HepG2 (cell line): ENCODE measurements around the gene ZFP36L2. TPM values are rescaled to one million over a fixed set of nuclear protein-coding genes. Genes with fewer than 3 reads are reported as not detected.

Experiments used
- ATF4 ChIP-seq, 2 experiments: fragments of 450-650 bp in 1 of 2; sonication (generic) in 1 of 2; formaldehyde crosslinking; IDR thresholded peaks; 2 replicates each; pipeline versions ENCODE4 v1.5.0 to v1.8.0; 2020 to 2022; ENCODE audit warnings: mild to moderate bottlenecking in 1 of 2, missing genetic modification reagents in 1 of 2
- BRCA1 ChIP-seq: sonication (generic); formaldehyde crosslinking; IDR thresholded peaks from 2 replicates; pipeline ENCODE4 v1.4.0; 2020; ENCODE audit warnings: missing genetic modification reagents
- DPF2 ChIP-seq: sonication (generic); formaldehyde crosslinking; IDR thresholded peaks from 2 replicates; pipeline ENCODE4 v1.4.0; 2020; ENCODE audit warnings: mild to moderate bottlenecking, low read depth, missing genetic modification reagents, borderline replicate concordance
- GATAD1 ChIP-seq: IDR thresholded peaks from 2 replicates; pipeline ENCODE4 v1.6.1; 2016; ENCODE audit warnings: missing genetic modification reagents, missing compliant biosample characterization
- KLF15 ChIP-seq: sonication (generic); formaldehyde crosslinking; IDR thresholded peaks from 2 replicates; pipeline ENCODE4 v1.8.1; 2023; ENCODE audit warnings: borderline replicate concordance, mild to moderate bottlenecking, inconsistent platforms, missing genetic modification reagents, mixed read lengths
- MLLT10 ChIP-seq: sonication (generic); formaldehyde crosslinking; IDR thresholded peaks from 2 replicates; pipeline ENCODE4 v1.4.0; 2020; ENCODE audit warnings: missing genetic modification reagents
- POLR2A ChIP-seq, 2 experiments: IDR thresholded peaks; 2 replicates each; pipeline ENCODE4 v1.6.1; 2011; ENCODE audit warnings: low read depth in 2 of 2, low read length in 2 of 2, mild to moderate bottlenecking in 1 of 2, moderate library complexity in 1 of 2; ENCODE audit not compliant: insufficient read depth in 1 of 2
- RBFOX2 ChIP-seq: fragments of 200-400 bp; formaldehyde crosslinking; IDR thresholded peaks from 2 replicates; pipeline ENCODE4 v1.6.1; 2017; ENCODE audit warnings: low read depth, mild to moderate bottlenecking, low read length
- SMYD3 ChIP-seq: sonication (generic); formaldehyde crosslinking; IDR thresholded peaks from 2 replicates; pipeline ENCODE4 v1.8.1; 2023; ENCODE audit warnings: mild to moderate bottlenecking, missing genetic modification reagents
- STAG1 ChIP-seq: sonication (generic); formaldehyde crosslinking; IDR thresholded peaks from 2 replicates; pipeline ENCODE4 v1.4.0; 2020; ENCODE audit warnings: missing genetic modification reagents
- XBP1 ChIP-seq: sonication (generic); formaldehyde crosslinking; IDR thresholded peaks from 2 replicates; pipeline ENCODE4 v1.5.0; 2020; ENCODE audit warnings: missing genetic modification reagents
- YEATS4 ChIP-seq: sonication (generic); formaldehyde crosslinking; IDR thresholded peaks from 2 replicates; pipeline ENCODE4 v1.4.0; 2020; ENCODE audit warnings: missing genetic modification reagents, borderline replicate concordance
- ZNF235 ChIP-seq: sonication (generic); formaldehyde crosslinking; IDR thresholded peaks from 2 replicates; pipeline ENCODE4 v1.8.1; 2023; ENCODE audit warnings: mild to moderate bottlenecking, missing genetic modification reagents, borderline replicate concordance
- ZSCAN30 ChIP-seq: sonication (generic); formaldehyde crosslinking; IDR thresholded peaks from 2 replicates; pipeline ENCODE4 v1.5.0; 2020; ENCODE audit warnings: mild to moderate bottlenecking, missing genetic modification reagents
- polyA plus RNA-seq, 8 experiments: library from polyadenylated mRNA; depleted of rRNA in 3 of 8; stranded (reverse) in 7 of 8; unstranded in 1 of 8; fragments of >200 nt; fragmentation: Illumina TruSeq in 4 of 8; extraction: Trizol in 4 of 8; gene quantifications; 2 replicates each; pipeline versions ENCODE4 v1.2.1 to v1.2.3, GENCODE V29; 2011 to 2016; ENCODE audit warnings: low read depth in 4 of 8, missing spikeins in 1 of 8, mixed read lengths in 1 of 8; ENCODE audit not compliant: insufficient read depth in 1 of 8
- total RNA-seq, 5 experiments: library from RNA; depleted of rRNA; stranded (reverse); fragments of >200 nt; fragmentation: Illumina TruSeq; extraction: Trizol; gene quantifications; 2 replicates each; pipeline ENCODE4 v1.2.3, GENCODE V29; 2016; ENCODE audit warnings: low read depth in 1 of 5
- TF ChIP-seq, protein P1 (sequence below): sonication (generic); formaldehyde crosslinking; IDR thresholded peaks from 2 replicates; pipeline ENCODE4 v1.5.0; 2020; ENCODE audit warnings: missing genetic modification reagents
- TF ChIP-seq, protein P2 (sequence below): sonication (generic); formaldehyde crosslinking; IDR thresholded peaks from 2 replicates; pipeline ENCODE4 v1.4.0; 2020; ENCODE audit warnings: missing genetic modification reagents, mild to moderate bottlenecking, borderline replicate concordance
- TF ChIP-seq, protein P3 (sequence below): sonication (generic); formaldehyde crosslinking; IDR thresholded peaks from 2 replicates; pipeline ENCODE4 v1.4.0; 2020; ENCODE audit warnings: mild to moderate bottlenecking, missing genetic modification reagents, borderline replicate concordance
- TF ChIP-seq, protein P4 (sequence below): sonication (generic); formaldehyde crosslinking; IDR thresholded peaks from 2 replicates; pipeline ENCODE4 v1.4.0; 2020; ENCODE audit warnings: missing genetic modification reagents; ENCODE audit errors: not compliant biosample characterization
- TF ChIP-seq, protein P5 (sequence below): sonication (generic); formaldehyde crosslinking; IDR thresholded peaks from 2 replicates; pipeline ENCODE4 v1.5.1; 2020; ENCODE audit warnings: mild to moderate bottlenecking, missing genetic modification reagents, moderate library complexity

The ZFP36L2 gene
- total and polyA plus RNA-seq, 2 of the 13 experiments (the other 11 are each of a cell fraction or from before 2014, with no cell fraction given): 11.2 to 21.8 TPM

GRCh38 chr2:43223521-43224001 is 2.8 kb downstream of the ZFP36L2 start (continued):
- TF ChIP-seq, protein P1, sequence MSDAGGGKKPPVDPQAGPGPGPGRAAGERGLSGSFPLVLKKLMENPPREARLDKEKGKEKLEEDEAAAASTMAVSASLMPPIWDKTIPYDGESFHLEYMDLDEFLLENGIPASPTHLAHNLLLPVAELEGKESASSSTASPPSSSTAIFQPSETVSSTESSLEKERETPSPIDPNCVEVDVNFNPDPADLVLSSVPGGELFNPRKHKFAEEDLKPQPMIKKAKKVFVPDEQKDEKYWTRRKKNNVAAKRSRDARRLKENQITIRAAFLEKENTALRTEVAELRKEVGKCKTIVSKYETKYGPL: 0 out of 2 replicates have a peak, but pooled peaks have one; percentile 22
- TF ChIP-seq, protein P2, sequence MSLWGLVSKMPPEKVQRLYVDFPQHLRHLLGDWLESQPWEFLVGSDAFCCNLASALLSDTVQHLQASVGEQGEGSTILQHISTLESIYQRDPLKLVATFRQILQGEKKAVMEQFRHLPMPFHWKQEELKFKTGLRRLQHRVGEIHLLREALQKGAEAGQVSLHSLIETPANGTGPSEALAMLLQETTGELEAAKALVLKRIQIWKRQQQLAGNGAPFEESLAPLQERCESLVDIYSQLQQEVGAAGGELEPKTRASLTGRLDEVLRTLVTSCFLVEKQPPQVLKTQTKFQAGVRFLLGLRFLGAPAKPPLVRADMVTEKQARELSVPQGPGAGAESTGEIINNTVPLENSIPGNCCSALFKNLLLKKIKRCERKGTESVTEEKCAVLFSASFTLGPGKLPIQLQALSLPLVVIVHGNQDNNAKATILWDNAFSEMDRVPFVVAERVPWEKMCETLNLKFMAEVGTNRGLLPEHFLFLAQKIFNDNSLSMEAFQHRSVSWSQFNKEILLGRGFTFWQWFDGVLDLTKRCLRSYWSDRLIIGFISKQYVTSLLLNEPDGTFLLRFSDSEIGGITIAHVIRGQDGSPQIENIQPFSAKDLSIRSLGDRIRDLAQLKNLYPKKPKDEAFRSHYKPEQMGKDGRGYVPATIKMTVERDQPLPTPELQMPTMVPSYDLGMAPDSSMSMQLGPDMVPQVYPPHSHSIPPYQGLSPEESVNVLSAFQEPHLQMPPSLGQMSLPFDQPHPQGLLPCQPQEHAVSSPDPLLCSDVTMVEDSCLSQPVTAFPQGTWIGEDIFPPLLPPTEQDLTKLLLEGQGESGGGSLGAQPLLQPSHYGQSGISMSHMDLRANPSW (CRISPR knock-in tag): no peak
- 0 out of 2 replicates have a peak, but pooled peaks have one; percentile 23 for TF ChIP-seq YEATS4 (CRISPR knock-in tag)
- TF ChIP-seq, protein P3, sequence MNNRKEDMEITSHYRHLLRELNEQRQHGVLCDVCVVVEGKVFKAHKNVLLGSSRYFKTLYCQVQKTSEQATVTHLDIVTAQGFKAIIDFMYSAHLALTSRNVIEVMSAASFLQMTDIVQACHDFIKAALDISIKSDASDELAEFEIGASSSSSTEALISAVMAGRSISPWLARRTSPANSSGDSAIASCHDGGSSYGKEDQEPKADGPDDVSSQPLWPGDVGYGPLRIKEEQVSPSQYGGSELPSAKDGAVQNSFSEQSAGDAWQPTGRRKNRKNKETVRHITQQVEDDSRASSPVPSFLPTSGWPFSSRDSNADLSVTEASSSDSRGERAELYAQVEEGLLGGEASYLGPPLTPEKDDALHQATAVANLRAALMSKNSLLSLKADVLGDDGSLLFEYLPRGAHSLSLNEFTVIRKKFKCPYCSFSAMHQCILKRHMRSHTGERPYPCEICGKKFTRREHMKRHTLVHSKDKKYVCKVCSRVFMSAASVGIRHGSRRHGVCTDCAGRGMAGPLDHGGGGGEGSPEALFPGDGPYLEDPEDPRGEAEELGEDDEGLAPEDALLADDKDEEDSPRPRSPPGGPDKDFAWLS: no peak
- TF ChIP-seq, protein P4, sequence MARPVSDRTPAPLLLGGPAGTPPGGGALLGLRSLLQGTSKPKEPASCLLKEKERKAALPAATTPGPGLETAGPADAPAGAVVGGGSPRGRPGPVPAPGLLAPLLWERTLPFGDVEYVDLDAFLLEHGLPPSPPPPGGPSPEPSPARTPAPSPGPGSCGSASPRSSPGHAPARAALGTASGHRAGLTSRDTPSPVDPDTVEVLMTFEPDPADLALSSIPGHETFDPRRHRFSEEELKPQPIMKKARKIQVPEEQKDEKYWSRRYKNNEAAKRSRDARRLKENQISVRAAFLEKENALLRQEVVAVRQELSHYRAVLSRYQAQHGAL: no peak
- no peak for TF ChIP-seq MLLT10 (CRISPR knock-in tag)
- TF ChIP-seq BRCA1 (CRISPR knock-in tag): 0 out of 2 replicates have a peak, but pooled peaks have one; percentile 48
- TF ChIP-seq, protein P5, sequence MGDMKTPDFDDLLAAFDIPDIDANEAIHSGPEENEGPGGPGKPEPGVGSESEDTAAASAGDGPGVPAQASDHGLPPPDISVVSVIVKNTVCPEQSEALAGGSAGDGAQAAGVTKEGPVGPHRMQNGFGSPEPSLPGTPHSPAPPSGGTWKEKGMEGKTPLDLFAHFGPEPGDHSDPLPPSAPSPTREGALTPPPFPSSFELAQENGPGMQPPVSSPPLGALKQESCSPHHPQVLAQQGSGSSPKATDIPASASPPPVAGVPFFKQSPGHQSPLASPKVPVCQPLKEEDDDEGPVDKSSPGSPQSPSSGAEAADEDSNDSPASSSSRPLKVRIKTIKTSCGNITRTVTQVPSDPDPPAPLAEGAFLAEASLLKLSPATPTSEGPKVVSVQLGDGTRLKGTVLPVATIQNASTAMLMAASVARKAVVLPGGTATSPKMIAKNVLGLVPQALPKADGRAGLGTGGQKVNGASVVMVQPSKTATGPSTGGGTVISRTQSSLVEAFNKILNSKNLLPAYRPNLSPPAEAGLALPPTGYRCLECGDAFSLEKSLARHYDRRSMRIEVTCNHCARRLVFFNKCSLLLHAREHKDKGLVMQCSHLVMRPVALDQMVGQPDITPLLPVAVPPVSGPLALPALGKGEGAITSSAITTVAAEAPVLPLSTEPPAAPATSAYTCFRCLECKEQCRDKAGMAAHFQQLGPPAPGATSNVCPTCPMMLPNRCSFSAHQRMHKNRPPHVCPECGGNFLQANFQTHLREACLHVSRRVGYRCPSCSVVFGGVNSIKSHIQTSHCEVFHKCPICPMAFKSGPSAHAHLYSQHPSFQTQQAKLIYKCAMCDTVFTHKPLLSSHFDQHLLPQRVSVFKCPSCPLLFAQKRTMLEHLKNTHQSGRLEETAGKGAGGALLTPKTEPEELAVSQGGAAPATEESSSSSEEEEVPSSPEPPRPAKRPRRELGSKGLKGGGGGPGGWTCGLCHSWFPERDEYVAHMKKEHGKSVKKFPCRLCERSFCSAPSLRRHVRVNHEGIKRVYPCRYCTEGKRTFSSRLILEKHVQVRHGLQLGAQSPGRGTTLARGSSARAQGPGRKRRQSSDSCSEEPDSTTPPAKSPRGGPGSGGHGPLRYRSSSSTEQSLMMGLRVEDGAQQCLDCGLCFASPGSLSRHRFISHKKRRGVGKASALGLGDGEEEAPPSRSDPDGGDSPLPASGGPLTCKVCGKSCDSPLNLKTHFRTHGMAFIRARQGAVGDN (CRISPR knock-in tag): no peak
- no peak for TF ChIP-seq ZNF235 (CRISPR knock-in tag)
- TF ChIP-seq ZSCAN30 (CRISPR knock-in tag): no peak
- peak in 1 of 2 experiments; percentile 26; a peak in 1 of 4 replicates for TF ChIP-seq POLR2A (IDR thresholded peaks at IDR 0.05; ENCODE audit: insufficient read depth in 1 of 2, low read depth in 2 of 2, low read length in 2 of 2)
- no peak for TF ChIP-seq ATF4 (CRISPR knock-in tag; IDR thresholded peaks at IDR 0.05)
- TF ChIP-seq STAG1 (CRISPR knock-in tag): no peak
- TF ChIP-seq XBP1 (CRISPR knock-in tag): no peak
- no peak for TF ChIP-seq DPF2 (CRISPR knock-in tag)
- no peak for TF ChIP-seq GATAD1 (CRISPR knock-in tag)
- no peak for TF ChIP-seq RBFOX2
- TF ChIP-seq SMYD3: no peak
- TF ChIP-seq KLF15: no peak
